IMR-90 (cell line): ENCODE results near the gene MTA3.

Source experiments
- BHLHE40 ChIP-seq: fragments of 150-350 bp; IDR thresholded peaks from 2 replicates; pipeline ENCODE4 v1.6.1; 2016; ENCODE audit warnings: mild to moderate bottlenecking, low read depth, low read length
- CEBPB ChIP-seq: IDR thresholded peaks from 2 replicates; pipeline ENCODE4 v1.6.1; 2012; ENCODE audit warnings: low read depth, low read length, improper control_type of control experiment
- CTCF ChIP-seq: conservative IDR thresholded peaks from 2 replicates; pipeline ENCODE4 v1.5.1; 2012; ENCODE audit warnings: mild to moderate bottlenecking, low read depth, low read length, improper control_type of control experiment
- MAZ ChIP-seq: IDR thresholded peaks from 2 replicates; pipeline ENCODE4 v1.6.1; 2012; ENCODE audit warnings: low read depth, mild to moderate bottlenecking, low read length, improper control_type of control experiment, moderate library complexity, borderline replicate concordance
- POLR2A ChIP-seq: IDR thresholded peaks from 2 replicates; pipeline ENCODE4 v1.6.1; 2012; ENCODE audit warnings: mild to moderate bottlenecking, low read depth, low read length
- RAD21 ChIP-seq: IDR thresholded peaks from 2 replicates; pipeline ENCODE4 v1.6.1; 2012; ENCODE audit warnings: low read length, improper control_type of control experiment
- RCOR1 ChIP-seq: IDR thresholded peaks from 2 replicates; pipeline ENCODE4 v1.6.1; 2012; ENCODE audit warnings: mild to moderate bottlenecking, low read length, improper control_type of control experiment; ENCODE audit not compliant: insufficient replicate concordance
- RFX5 ChIP-seq: IDR thresholded peaks from 2 replicates; pipeline ENCODE4 v1.8.0; 2012; ENCODE audit warnings: low read depth, mild to moderate bottlenecking, low read length, moderate library complexity
- TF ChIP-seq, protein P1 (sequence below): fragments of 150-350 bp; IDR thresholded peaks from 2 replicates; pipeline ENCODE4 v1.6.1; 2017; ENCODE audit warnings: mild to moderate bottlenecking, antibody characterized with exemption, low read length, low read depth
- TF ChIP-seq, protein P2 (sequence below): fragments of 150-350 bp; IDR thresholded peaks from 2 replicates; pipeline ENCODE4 v1.6.1; 2016; ENCODE audit warnings: low read depth, mild to moderate bottlenecking, low read length, moderate library complexity, borderline replicate concordance

GRCh38 chr2:42762823-42763804 is 194.7 kb downstream of the MTA3 start:
- no peak for TF ChIP-seq RAD21
- TF ChIP-seq CTCF: no peak
- no peak for TF ChIP-seq POLR2A
- no peak for TF ChIP-seq MAZ
- no peak for TF ChIP-seq RFX5
- TF ChIP-seq RCOR1: no peak
- no peak for TF ChIP-seq BHLHE40
- TF ChIP-seq, protein P1, sequence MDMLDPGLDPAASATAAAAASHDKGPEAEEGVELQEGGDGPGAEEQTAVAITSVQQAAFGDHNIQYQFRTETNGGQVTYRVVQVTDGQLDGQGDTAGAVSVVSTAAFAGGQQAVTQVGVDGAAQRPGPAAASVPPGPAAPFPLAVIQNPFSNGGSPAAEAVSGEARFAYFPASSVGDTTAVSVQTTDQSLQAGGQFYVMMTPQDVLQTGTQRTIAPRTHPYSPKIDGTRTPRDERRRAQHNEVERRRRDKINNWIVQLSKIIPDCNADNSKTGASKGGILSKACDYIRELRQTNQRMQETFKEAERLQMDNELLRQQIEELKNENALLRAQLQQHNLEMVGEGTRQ: no peak
- TF ChIP-seq CEBPB: no peak
- TF ChIP-seq, protein P2, sequence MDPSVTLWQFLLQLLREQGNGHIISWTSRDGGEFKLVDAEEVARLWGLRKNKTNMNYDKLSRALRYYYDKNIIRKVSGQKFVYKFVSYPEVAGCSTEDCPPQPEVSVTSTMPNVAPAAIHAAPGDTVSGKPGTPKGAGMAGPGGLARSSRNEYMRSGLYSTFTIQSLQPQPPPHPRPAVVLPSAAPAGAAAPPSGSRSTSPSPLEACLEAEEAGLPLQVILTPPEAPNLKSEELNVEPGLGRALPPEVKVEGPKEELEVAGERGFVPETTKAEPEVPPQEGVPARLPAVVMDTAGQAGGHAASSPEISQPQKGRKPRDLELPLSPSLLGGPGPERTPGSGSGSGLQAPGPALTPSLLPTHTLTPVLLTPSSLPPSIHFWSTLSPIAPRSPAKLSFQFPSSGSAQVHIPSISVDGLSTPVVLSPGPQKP: no peak
